GM03348 (cell line): ENCODE results near the gene USP48.
"Not testable (repeated sequence)": the region's sequence is repeated elsewhere in the genome, so short reads cannot be mapped to it uniquely, and the experiment has no call there.

ENCODE experiments used
- DNase-seq: peaks from one replicate; pipeline ENCODE4 v3.0.0; 2012; ENCODE audit warnings: low spot score

The USP48 gene

GRCh38 chr1:21815724-21816321, 32.9 kb upstream of the USP48 start:
- no peak for DNase-seq

- no peak for DNase-seq
Measured at GRCh38 chr1:21814981-21815582, 32.1 kb upstream of the USP48 start.

DNA sequence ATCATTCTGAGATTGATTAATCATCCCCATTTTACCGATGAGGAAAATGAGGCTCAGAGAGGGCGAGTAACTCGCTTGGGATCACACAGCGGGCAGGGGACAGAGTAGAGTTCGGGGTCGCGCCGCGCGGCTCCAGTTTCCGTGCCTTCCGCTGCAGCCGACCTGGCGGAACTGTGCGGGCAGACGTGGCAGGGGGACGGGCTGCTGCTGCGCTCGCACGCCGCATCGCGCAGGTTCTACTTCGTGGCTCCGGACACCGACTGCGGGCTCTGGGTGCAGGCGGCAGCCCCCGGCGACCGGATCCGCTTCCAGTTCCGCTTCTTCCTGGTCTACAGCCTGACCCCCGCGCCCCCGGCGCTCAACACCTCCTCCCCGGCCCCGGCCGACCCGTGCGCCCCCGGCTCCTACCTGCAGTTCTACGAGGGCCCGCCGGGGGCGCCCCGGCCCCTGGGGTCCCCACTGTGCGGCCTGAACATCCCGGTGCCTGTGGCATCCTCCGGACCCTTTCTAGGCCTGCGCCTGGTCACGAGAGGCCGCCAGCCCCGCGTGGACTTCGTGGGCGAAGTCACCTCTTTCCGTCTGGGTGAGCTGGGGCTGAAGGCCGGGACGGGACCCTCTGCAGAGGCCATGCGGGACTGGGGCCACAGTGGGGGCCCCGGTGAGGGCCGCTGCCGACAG, 31.4 kb upstream of the USP48 start:
- peak; percentile 60 for DNase-seq

GRCh38 chr1:21813542-21813941, 30.6 kb upstream of the USP48 start:
- no peak for DNase-seq

DNA sequence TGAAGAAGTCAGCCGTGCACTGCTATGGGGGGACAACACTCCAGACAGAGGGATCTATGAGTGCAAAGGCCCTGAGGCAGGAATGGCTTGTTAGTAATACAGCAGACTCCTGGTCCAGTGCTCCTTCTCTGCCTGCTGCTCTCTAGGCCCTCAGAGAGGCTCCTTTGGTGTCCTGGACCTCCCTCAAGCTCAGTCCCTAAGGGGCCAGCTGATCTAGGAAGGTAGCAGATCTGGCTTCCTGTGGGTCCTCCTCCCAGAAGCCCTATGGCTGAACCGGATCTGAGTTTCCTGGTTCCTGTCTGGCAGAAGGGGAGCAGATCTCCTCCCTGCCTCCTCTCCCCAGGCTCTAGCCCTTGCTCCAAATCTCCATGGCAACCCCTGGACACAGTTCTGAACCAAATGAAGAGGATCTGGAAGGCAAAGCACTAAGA, 28.9 kb upstream of the USP48 start, which contains the start of gene LDLRAD2:
TSS of gene LDLRAD2 (plus strand) at position 391 of the 431 bp plus-strand sequence. CDS start 187 bp downstream, outside the sequence.
- DNase-seq: peak; percentile 40

DNA sequence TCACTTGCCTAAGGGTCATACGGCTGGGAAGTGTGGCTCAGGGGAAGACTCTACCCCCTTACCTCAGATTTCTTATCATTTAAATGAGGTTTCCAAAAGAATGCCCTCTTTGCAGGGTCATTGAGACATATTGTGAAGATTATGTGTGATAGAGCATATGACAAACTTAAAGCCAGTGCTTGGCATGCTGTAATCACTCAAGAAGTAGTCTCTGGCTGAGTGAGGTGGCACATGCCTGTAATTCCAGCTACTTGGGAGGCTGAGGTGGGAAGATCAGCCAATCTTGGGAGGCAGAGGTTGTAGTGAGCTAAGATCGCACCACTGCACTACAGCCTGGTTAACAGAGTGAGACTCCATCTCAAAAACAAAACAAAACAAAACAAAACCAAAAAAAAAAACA, 21.6 kb upstream of the USP48 start:
- DNase-seq: no peak

- no peak for DNase-seq
Measured at GRCh38 chr1:21801100-21801499, 18.2 kb upstream of the USP48 start.

DNA sequence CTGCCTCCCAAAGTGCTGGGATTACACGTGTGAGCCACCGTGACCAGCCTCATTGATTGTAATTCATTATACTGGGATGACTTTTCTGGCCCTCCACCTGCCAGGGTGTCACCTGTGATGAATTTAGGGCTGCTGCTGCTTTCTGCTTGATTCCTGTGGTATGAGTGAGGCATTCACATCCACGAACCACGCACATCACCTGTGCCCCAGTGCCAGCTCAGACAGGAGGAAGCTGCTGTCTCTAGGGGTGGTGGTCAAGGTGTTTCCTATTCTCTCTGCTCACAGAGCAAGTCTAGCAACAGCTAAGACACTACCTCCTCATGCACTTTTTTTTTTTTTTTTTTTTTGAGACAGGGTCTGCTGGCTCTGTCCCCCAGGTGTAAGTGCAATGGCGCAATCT, 16.8 kb upstream of the USP48 start:
- no peak for DNase-seq

GRCh38 chr1:21795075-21795474, 12.1 kb upstream of the USP48 start:
- DNase-seq: no peak

DNA sequence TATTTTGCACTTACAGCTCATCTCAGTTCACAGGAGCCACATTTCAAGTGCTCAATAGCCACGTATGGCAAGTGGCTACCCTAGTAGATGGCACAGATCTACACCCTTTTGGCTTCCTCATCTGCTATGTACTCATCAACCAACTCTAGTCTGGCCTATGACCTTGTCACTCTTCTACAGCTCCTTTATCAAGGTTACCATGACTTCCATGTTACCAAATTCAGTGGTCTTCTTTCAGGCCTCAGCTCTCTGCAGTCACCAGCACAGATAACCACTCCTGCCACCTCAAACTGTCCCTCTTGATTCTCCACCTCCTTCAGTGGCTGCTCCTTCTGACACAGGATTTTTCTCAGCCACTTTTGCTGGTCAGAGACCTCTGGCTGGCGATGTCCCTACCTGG, 11.7 kb upstream of the USP48 start:
- DNase-seq: no peak

DNA sequence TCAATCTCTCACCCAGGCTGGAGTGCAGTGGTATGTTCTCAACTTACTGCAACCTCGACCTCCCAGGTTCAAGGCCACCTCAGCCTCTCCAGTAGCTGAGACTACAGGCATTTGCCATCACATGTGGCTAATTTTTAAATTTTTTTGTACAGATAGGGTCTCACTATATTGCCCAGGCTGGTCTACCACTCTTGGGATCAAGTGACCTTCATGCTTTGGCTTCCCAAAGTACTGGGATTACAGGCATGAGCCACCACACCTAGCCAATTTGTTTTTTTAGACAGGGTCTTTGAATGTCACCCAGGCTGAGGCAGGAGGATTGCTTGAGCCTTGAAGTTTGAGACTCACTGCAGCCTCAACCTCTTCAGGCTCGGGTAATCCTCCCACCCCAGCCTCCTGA, 10.2 kb upstream of the USP48 start:
- DNase-seq: no peak

GRCh38 chr1:21786640-21787039, 3.7 kb upstream of the USP48 start:
- no peak for DNase-seq

- DNase-seq: not testable (repeated sequence)
Measured at GRCh38 chr1:21785764-21786163, 2.8 kb upstream of the USP48 start.

- DNase-seq: peak; percentile 47
Measured at GRCh38 chr1:21783679-21784603, 992 bp upstream of the USP48 start.

DNA sequence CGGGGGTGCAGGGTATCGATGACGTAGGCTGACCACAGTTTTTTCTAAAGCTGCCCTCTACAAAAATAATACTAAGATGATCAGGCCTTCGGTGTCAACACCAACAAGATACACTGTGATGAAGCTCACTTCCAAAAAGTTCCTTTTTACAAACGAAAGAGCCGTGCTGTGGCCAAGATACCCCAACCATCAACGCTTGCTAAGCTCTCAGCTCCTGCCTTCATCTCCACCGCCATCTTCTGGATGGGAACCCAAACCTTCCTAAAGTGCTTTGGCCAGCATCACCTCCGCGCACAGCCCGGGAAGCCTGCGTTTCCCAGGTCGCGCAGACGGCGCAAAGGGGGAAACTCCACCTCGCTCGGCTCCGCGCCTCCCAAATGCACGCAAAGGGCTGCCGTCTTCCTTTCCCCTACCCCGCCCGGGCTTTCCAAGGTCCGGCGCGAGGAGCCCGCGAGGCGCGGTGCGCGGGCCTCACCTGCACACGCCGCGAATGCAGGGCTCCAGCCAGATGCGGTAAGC, 541 bp downstream of the USP48 start:
- peak; percentile 46 for DNase-seq

- DNase-seq: peak; percentile 61
Measured at GRCh38 chr1:21781815-21782348, 1.1 kb downstream of the USP48 start.

GRCh38 chr1:21779613-21780521, 3.1 kb downstream of the USP48 start:
- DNase-seq: no peak

GRCh38 chr1:21778405-21778727, 4.6 kb downstream of the USP48 start:
- no peak for DNase-seq

DNA sequence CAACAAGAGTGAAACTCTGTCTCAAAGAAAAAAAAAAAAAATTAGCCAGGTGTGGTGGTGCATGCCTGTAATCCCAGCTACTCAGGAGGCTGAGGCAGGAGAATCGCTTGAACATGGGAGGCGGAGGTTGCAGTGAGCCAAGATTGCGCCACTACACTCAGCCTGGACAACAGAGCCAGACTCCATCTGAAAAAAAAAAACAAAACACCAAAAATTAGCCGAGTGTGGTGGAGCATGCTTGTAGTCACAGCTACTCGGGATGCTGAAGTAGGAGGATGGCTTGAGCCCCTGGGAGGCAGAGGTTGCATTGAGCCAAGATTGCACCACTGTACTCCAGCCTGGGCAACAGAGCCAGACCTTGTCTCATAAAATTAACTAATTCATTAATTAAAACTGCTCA, 6.0 kb downstream of the USP48 start:
- not testable (repeated sequence) for DNase-seq

- no peak for DNase-seq
Measured at GRCh38 chr1:21775985-21776562, 6.9 kb downstream of the USP48 start.

- no peak for DNase-seq
Measured at GRCh38 chr1:21775550-21775914, 7.4 kb downstream of the USP48 start.
